Activated naive CD4-positive, alpha-beta T cell treated with anti-CD3 and anti-CD28 coated beads, Interleukin-2, amount 10 ng/mL, durations not matched to agents 7 days and 5 days (primary cell): Measurements from ENCODE around the gene APPBP2.

ENCODE experiments used
- CTCF ChIA-PET: fragments of 350-600 bp; sonication (Branson Sonifier 250); formaldehyde crosslinking; loops from one replicate; lab custom pipeline; 2021; ENCODE audit warnings: antibody characterized with exemption; lab: Charles Lee
- DNase-seq: peaks from one replicate; pipeline ENCODE4 v3.0.0-alpha.2; 2020
- H3K27ac Mint-ChIP-seq: one replicate; pipeline ENCODE4 v1.8.0; 2021; ENCODE audit warnings: mild to moderate bottlenecking, moderate library complexity, mixed read lengths
- H3K27me3 Mint-ChIP-seq: one replicate; pipeline ENCODE4 v1.8.0; 2021; ENCODE audit warnings: mild to moderate bottlenecking, mixed read lengths
- H3K36me3 Mint-ChIP-seq: one replicate; pipeline ENCODE4 v1.8.0; 2021; ENCODE audit warnings: mixed read lengths
- H3K4me1 Mint-ChIP-seq: one replicate; pipeline ENCODE4 v1.8.0; 2021; ENCODE audit warnings: mixed read lengths
- H3K4me3 Mint-ChIP-seq: one replicate; pipeline ENCODE4 v1.8.0; 2021; ENCODE audit warnings: mild to moderate bottlenecking, moderate library complexity, mixed read lengths
- H3K9me3 Mint-ChIP-seq: one replicate; pipeline ENCODE4 v1.8.0; 2021; ENCODE audit warnings: mixed read lengths

APPBP2 gene

DNA sequence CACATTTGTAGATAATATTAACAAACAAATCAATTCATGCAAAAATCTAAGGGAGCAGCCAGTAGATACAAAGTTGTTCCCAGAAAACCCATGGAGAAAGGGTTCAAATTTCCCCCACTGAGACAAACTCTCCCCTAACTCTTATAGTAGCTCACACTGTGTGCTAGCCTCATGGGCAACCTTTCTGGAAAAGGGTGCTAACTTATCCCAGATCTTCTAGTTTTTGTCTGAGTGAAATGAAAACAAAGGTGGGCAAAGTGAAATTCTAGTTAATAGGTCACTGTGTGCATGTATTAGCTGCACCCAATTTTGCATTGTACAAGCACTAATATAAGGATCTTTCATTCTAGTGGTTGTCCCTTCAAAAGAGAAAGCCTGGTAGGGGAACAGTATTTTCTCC lies 124.2 kb downstream of the APPBP2 start:
- Mint-ChIP-seq H3K36me3 (no peaks in the 10 kb centered on the region), H3K4me3 (no peak overlapping the region), H3K9me3 (no peaks in the 10 kb centered on the region), H3K27me3 (peaks cover 20% of the 10 kb centered on the region), H3K4me1 (peaks cover 20% of the 10 kb centered on the region), H3K27ac (no peak overlapping the region)
- DNase-seq, result no peak
- CTCF ChIA-PET, result interaction anchor here (0.9 kb wide), 1 partner anchor 258 kb away, joined by 4 read pairs; no protein-coding TSS in a partner anchor

DNA sequence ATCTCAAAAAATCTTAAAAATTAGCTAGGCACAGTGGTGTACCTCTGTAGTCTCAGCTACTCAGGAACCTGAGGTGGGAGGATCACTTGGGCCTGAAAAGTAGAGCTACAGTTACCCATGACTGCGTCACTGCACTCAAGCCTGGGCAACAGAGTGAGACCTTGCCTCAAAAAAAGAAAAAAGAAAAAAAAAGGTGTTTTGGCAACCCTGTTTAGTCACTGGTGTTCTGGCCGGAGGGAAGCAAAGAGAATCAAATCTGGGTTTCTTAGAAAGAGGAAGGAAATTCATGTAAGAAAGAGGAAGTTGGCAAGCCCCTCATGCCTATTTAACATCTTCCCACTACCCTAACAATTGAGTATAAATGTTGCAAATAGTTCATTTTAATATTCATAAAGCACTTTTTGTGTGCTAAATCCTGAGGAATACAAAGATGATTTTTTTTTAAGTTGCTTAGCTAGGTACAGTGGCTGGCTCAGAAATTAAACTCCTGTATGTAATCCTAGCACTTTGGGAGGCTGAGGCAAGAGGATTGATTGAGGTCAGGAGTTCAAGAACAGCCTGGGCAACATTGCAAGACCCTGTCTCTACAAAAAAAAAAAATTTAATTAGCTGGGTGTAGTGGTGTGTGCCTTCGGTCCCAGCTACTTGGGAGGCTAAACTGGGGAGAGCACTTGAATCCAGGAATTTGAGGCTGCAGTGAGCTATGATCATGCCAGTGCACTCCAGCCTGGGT lies 127.6 kb downstream of the APPBP2 start:
- peaks cover under 1% of the 10 kb centered on the region for H3K36me3 Mint-ChIP-seq
- CTCF ChIA-PET, result no interaction called here
- H3K9me3 Mint-ChIP-seq, result no peaks in the 10 kb centered on the region
- H3K27me3 Mint-ChIP-seq, result no peaks in the 10 kb centered on the region
- DNase-seq, result no peak
- H3K27ac Mint-ChIP-seq, result peak overlapping the region; percentile 85
- H3K4me3 Mint-ChIP-seq, result no peak overlapping the region
- peaks cover 39% of the 10 kb centered on the region for H3K4me1 Mint-ChIP-seq

DNA sequence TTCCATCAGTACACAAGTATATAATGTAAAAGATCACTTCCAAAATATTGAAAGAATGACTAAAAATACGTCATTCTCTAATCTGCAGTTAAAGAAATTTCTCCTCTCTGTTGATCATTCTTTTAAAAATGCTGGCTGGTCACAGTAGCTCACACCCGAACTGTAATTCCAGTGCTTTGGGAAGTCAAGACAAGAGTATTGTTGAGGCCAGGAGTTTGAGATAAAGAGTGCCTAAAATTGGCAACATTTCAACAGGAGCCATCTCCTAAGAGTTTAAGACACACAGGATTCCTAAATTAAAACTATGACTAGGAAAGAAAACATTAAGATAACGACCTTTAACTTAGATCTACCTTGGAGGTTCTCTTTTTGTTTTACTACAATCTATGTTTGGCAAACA lies 129.6 kb downstream of the APPBP2 start:
- Mint-ChIP-seq H3K36me3 (peaks cover 2% of the 10 kb centered on the region), H3K27me3 (peaks cover 3% of the 10 kb centered on the region), H3K4me3 (no peak overlapping the region), H3K27ac (no peak overlapping the region), H3K4me1 (peaks cover 45% of the 10 kb centered on the region), H3K9me3 (no peaks in the 10 kb centered on the region)
- CTCF ChIA-PET, result interaction anchor here (1.3 kb wide), 1 partner anchor 14 kb away, joined by 4 read pairs; no protein-coding TSS in a partner anchor
- no peak for DNase-seq

DNA sequence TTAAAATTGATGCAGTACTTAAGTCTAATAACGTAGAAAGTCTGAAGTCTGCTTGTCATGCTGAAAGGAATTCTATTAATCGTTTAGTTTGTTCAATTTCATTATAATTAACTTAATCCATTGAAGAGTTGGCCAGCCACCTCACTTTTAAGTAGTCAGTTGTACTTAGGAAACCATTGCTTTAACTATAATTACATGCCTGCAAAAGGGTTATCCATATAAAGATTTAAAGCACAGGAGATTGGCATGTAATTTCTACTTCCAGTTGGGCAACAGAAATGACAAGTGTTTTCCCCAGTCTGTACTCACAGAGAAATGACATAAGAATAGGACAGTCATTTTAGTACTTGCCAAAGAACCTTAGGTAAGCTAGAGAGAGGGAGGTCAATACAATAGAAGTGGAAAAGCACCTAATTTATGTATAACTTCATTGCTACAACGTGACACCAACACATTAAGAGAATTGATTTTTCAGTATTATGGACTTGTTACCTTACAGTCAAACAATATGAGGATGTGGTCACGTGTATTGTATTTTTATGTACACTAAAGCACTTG lies 130.5 kb downstream of the APPBP2 start:
- peaks cover 50% of the 10 kb centered on the region for H3K4me1 Mint-ChIP-seq
- H3K4me3 Mint-ChIP-seq, result no peak overlapping the region
- no peak overlapping the region for H3K27ac Mint-ChIP-seq
- CTCF ChIA-PET, result no interaction called here
- H3K9me3 Mint-ChIP-seq, result no peaks in the 10 kb centered on the region
- H3K36me3 Mint-ChIP-seq, result peaks cover 7% of the 10 kb centered on the region
- no peak for DNase-seq
- peaks cover 3% of the 10 kb centered on the region for H3K27me3 Mint-ChIP-seq

DNA sequence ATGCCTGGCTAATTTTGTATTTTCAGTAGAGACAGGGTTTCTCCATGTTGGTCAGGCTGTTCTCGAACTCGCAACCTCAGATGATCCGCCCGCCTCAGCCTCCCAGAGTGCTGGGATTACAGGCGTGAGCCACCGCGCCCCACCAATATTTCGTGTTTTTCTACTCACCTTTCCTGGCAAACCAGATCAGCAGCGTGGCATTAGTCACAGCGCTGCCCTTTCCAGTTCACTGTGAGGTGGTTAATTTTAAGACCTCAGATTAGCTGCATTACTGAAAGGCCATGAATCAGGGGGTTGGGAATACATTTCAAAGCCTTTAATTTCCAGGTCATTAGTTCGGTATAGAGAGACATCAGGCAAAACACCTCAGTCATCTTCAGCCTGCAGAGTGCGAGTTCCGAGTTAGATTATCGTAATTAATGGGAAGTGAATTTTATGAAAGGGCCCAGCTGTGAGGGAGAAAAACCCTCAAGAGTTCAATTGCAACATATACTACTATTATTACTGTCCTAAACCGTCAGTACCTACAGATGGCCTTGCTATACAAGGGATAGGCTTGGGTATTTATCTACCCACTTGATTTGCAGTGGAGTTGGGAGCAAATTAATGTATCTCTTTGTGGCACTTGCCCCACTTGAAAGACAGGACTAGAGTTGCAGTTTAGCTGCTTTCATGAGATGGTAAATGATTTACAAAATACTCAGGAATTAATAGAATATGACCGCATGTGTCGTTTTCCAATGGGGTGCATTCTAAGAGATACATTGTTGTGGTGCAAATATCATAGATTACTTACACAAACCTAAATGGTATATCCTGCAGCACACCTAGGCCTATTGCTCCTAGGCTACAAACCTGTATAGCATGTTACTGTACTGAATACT lies 132.0 kb downstream of the APPBP2 start:
- no peaks in the 10 kb centered on the region for H3K9me3 Mint-ChIP-seq
- DNase-seq, result no peak
- H3K27me3 Mint-ChIP-seq, result peaks cover 3% of the 10 kb centered on the region
- peaks cover 8% of the 10 kb centered on the region for H3K36me3 Mint-ChIP-seq
- CTCF ChIA-PET, result no interaction called here
- peak overlapping the region; percentile 24 for H3K27ac Mint-ChIP-seq
- H3K4me3 Mint-ChIP-seq, result no peak overlapping the region
- peaks cover 57% of the 10 kb centered on the region for H3K4me1 Mint-ChIP-seq
